Measurements from ENCODE around the gene UBAP2. TPM values are rescaled to one million over a fixed set of nuclear protein-coding genes. Genes with fewer than 3 reads are reported as not detected.
A peak's percentile ranks its signal among the peaks of the same experiment; 100 is the strongest.
"Not testable (repeated sequence)": the region's sequence is repeated elsewhere in the genome, so short reads cannot be mapped to it uniquely, and the experiment has no call there.

The UBAP2 gene
- total RNA-seq, 1 donor, result 33.7 TPM

DNA sequence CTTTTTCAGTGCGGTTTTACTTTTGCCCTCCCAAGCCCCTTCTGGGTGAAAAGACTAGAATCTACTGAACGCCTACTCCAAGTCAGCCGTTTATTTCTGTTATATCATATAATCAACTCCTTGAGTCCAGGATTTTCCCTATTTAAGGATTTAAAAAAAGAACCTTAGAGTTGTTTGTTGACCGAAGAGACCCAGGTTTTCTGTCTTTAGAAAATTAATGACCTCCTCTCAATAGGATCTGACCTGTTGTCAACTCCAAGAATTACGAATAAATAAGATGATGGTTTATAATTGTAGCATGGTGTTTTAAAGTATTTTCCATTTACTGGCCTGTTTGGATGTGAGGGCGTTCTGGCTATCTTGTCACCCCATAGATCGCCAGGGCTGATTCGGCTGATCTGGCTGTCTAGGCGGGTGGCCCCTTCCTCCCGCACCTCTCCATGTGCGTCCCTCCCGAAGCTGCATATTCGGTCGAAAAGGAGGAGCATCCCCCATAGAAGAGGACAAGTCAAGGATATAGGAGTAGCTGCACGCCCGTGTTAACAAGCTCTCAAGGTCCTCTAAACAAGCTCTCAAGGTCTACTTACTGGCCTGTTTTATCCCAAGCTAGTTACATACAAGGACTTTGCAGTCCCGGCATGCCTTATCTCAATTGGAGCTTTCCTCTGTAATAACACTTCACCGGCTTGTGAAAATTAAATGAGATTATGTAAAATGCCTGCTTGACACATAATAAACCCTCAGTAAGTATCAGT, 1.1 kb upstream of the UBAP2 start:
- peak in 1 of 3 donors; percentile 0 for DNase-seq (ENCODE audit: low read depth in 2 of 3, low spot score in 2 of 3)

DNA sequence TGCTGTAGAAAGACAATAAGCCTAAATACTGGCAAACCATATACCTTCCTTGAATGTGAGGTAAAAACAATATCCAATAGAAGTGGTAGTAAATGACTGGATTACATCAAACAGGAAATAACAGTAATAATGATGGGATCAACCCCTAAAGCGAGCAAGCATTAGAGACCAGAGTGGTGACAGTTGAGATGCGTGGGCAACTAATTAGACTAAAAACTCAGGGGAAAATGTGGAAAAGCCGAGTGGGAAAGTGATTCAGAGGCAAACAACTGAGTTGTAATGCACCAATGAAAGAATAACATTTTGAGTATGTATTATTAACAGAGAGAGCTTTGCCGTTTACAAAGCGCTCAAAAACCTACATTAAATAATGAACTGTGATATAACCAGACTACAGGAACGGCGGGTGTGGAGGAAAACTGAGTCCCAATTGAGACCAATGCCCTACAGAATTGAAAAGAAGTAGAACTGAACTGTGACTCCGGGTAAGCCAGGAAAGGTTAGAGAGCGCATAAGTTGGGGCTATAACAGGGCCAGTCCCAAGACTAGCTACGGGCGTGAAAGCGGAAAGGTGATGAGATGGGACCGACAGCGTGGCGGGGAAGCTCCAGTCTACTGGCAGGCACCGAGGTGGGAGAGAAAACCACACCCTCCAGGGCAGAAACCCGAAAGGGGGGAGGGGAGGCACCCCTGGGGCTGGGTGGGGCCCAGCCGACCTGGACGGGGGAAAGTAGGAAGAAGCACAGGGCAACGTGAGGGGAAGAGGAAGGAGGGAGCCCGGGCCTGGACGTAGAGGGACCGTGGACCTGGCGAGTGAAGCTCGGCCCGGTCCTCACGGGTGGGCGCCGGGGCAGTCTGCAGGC, 592 bp downstream of the UBAP2 start:
- DNase-seq (ENCODE audit: low read depth in 2 of 3, low spot score in 2 of 3), result peak in 2 of 3 donors; percentile 4 to 50

DNA sequence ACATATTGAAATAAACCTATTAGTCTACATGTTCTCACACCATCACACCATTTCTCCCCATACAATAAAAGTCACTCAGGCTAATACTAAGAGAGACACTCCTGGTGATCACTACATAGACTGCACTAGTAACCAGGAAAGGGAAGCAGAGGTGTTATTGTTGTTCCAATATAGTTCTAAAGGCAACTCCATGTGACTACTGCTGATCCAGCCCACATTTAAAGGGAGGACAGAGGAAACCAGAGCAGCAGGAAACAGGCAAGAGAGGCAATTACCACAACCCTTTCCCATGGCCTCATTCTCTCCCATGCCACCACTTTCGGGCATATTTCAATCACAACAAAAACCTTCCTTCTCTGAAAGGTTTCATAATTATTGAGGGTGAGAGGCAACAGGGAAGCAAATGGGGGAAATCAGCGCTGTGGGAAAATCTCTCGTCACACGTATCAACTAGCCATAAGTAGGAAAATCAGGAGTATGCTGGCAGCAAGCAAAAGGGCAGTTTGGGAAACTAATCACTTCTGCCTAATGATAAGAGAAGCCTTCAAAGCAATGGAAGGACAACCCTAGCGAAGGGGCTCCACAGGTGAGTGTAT, 1.8 kb downstream of the UBAP2 start:
- peak in 2 of 3 donors; percentile 18 to 30 for DNase-seq (ENCODE audit: low read depth in 2 of 3, low spot score in 2 of 3)

DNA sequence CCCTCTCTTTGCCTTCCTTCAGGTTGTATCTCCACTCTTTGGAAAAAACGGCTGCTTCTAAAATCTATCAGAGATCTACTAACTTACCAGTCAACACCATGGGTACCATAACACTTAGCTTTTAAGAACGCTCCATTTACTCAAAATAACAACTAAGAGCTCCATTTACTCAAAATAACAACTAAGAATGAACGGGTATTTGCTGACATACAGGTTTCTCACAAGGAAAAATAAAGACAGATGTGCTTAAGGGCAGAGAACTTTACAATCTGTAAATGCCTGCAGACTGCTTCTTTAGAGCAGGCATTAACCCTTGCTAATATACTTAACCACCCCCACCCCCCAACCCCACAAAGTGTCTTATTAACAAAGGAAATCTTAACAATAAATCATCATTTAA, 2.8 kb downstream of the UBAP2 start:
- DNase-seq (ENCODE audit: low read depth in 2 of 3, low spot score in 2 of 3), result no peak

DNA sequence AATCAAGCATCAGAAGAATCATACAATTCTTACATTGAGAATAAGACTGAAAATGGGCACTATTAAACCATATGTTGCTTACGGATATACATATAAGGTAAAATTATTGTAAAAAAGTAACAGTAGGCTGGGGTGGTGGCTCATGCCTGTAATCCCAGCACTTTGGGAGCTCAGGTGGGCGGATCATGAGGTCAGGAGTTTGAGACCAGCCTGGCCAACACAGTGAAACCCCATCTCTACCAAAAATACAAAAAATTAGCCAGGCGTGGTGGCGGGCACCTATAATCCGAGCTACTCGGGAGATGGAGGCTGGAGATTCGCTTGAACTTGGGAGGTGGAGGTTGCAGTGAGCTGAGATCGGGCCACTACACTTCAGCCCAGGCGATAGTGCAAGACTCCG, 6.6 kb downstream of the UBAP2 start:
- not testable (repeated sequence) for DNase-seq (ENCODE audit: low read depth in 2 of 3, low spot score in 2 of 3)

DNA sequence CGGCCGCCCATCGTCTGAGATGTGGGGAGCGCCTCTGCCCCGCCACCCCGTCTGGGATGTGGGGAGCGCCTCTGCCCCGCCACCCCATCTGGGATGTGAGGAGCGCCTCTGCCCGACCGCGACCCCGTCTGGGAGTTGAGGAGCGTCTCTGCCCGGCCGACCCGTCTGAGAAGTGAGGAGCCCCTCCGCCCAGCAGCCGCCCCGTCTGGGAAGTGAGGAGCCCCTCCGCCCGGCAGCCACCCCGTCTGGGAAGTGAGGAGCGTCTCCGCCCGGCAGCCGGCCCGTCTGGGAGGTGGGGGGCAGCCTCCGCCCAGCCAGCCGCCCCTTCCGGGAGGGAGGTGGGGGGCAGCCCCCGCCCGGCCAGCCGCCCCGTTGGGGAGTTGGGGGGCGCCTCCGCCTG, 9.8 kb downstream of the UBAP2 start:
- not testable (repeated sequence) for DNase-seq (ENCODE audit: low read depth in 2 of 3, low spot score in 2 of 3)

DNA sequence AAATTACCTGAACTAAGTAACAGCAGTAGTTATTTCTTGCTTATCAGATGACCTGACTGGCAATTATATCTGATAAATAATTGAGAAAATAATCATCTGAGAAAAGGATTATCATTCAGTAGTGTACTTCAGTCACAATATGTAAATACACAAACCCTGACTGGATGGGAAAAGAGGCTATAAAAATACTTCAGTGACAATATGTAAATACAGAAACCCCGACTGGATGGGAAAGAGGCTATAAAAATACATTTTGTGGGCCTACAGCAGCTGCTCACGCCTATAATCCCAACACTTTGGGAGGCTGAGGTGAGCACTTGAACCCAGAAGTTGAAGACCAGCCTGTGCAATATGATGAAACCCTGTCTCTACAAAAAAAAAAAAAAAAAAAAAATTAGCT, 11.1 kb downstream of the UBAP2 start:
- DNase-seq (ENCODE audit: low read depth in 2 of 3, low spot score in 2 of 3), result no peak

DNA sequence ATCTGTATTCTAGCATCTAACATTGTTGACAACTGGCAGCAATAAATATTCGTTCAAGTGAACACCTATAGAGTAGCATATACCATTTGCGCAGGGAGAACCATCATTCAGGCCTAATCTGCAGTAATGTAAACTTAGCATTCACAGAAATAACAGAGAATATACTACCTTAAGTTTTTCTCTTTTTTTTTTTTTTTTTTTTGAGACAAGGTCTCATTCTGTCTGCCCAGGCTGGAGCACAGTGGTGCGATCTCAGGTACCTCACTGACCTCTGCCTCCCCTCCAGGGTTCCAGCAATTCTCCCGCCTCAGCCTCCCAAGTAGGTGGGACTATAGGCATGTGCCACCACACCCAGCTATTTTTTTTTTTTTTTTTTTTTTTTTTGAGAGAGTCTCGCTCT, 12.1 kb downstream of the UBAP2 start:
- DNase-seq (ENCODE audit: low read depth in 2 of 3, low spot score in 2 of 3), result no peak

DNA sequence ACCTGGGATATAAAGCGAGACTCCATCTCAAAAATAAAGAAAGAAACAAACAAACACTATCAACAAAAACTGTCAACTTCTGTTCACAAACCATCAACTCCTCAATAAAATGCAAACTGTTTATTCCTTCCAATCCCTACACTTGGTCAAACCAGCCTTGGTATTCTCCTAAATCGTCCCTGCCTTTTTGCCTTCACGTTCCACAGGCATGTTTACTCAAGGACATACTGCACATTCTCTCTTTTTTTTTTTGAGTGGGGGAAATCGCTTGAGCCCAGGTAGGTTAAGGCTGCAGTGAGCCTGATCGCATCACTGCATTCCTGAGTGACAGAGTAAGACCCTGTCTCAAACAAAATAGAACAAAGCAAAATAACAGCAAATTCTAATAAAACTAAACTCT, 13.0 kb downstream of the UBAP2 start:
- DNase-seq (ENCODE audit: low read depth in 2 of 3, low spot score in 2 of 3), result no peak

DNA sequence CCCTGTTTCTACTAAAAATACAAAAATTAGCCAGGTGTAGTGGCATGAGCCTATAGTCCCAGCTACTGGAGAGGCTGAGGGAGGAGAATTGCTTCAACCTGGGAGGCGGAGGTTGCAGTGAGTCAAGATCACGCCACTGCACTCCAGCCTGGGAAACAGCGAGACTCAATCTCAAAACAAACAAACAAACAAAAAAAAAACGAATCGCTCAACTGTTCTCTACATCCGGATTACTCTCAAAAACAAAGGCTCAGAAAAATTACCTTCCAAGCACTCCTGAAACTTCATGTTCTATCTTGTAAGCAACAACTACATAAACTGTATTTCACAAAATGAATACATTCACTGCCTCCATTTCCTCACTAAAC, 14.0 kb downstream of the UBAP2 start:
- DNase-seq (ENCODE audit: low read depth in 2 of 3, low spot score in 2 of 3), result no peak

DNA sequence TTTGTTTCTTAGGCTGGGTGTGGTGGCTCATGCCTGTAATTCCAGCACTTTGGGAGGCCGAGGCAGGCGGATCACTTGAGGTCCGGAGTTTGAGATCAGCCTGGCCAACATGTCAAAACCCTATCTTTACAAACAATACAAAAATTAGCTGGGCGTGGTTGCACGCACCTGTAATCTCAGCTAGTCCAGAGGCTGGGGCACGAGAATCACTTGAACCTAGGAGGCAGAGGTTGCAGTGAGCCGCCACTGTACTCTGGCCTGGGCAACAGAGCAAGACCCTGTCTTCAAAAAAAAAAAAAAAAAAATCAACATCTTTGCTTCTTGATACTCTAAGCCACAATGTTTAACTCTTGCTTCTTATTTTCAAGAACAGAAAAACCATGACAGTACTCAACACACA, 16.1 kb downstream of the UBAP2 start:
- no peak for DNase-seq (ENCODE audit: low read depth in 2 of 3, low spot score in 2 of 3)

DNA sequence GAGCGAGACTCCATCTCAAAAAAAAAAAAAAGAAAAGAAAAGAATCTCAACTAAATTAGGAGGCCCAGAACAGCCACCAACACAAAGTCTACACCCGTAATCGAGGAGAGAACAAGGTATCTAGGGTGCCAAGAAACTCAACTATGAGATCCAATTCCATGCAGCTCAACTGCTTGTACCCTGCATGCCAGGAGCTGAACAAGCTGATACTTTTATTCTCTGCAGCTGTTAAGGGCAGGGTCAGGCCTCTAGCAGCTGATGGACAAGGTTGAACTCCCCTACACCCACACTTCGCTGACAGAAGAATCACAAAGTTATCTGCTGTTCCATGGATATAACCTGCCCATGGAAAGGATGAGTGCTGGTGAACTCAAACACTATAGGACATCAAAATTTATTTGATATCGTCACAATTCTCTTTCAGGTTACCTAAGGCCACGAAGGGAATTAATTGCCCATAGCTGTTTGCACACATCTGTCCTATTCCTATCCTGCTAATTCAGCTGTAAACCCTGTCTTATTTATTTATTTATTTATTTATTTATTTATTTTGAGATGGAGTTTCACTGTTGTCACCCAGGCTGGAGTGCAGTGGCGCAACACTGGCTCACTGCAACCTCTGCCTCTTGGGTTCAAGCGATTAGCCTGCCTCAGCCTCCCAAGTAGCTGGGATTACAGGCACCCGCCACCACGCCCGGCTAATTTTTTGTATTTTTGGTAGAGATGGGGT, 20.7 kb downstream of the UBAP2 start:
- DNase-seq (ENCODE audit: low read depth in 2 of 3, low spot score in 2 of 3), result no peak

DNA sequence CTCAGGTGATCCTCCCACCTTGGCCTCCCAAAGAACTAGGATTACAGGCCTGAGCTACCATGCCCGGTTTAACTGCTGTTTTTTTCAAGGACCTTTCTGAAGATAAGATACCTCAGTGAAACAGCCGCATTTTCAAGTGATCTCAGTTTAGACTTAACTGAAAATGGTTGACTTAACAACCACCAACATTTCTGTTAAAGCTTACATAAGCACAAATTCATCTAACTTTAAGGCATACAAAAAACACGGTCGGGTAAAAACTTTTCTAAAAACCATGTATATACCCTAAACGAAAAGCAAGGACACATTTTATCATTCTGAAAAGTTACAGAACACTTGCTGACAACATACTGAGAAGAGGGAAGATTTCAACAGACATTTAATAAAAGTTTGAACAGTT, 22.9 kb downstream of the UBAP2 start:
- DNase-seq (ENCODE audit: low read depth in 2 of 3, low spot score in 2 of 3), result no peak

DNA sequence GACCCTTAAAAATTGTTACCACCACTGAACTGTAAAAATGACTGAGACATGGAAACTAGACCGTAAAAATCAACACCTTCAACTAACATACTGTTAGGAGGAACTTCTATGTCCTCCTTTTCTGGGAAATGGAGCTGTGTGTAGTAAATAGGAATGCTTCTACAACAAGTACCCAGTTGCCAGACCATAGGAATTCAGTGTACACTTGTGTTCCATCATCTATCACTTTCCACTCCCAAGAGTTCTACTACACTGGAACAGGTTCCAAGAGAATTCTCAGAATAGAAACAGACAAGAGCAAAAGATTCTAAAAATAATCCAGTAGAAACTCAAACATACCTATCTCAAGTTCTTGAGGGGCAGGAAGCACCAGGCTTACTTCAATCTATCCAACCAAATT, 23.6 kb downstream of the UBAP2 start:
- no peak for DNase-seq (ENCODE audit: low read depth in 2 of 3, low spot score in 2 of 3)

DNA sequence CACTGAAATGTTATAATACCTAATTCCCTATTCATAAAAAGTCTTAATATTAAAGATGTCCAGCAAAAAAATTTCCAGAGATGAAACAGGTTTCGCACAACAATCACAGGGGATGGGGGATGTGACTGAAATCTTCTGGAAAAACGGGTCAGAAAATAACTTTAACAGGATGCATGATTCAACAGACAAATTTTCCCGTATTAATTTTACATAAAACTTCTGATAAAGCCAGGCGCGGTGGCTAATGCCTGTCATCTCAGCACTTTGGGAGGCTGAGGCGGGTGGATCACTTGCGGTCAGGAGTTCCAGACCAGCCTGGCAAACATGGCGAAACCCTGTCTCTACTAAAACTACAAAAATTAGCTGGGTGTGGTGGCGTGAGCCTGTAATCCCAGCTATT, 24.2 kb downstream of the UBAP2 start:
- not testable (repeated sequence) for DNase-seq (ENCODE audit: low read depth in 2 of 3, low spot score in 2 of 3)

DNA sequence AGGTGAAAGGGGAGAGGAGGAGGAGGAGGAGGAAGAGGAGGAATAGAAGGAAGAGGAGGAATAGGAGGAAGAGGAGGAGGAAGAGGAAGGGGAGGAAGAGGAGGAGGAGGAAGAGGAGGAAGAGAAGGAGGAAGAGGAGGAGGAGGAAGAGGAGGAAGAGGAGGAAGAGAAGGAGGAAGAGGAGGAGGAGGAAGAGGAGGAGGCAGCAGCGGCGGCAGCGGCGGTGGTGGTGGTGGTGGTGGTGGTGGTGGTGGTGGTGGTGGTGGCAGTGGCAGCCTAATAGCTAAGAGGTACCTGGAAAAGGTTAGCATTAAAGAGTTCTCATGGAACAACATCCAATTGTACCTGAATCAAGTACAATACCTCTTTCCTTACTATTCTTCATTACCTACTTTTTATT, 32.5 kb downstream of the UBAP2 start:
- no peak for DNase-seq (ENCODE audit: low read depth in 2 of 3, low spot score in 2 of 3)

DNA sequence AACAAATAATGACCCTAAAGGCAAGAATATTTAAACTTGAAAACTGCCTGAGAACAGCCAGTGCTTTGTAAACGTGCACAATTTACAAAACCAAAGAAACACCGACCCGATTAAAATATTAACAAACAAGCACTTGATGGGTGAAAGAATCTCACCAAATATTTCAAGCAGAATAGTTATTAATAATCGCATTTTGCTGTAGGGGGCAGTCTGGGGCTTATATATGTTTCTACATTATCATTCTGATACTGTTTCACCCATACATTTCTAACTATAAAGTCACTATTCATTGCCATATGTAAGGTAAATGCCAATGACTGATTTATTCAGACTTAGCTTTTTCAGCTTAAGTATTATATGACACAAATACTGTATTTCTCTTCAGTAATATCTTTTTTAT, 37.7 kb downstream of the UBAP2 start:
- DNase-seq (ENCODE audit: low read depth in 2 of 3, low spot score in 2 of 3), result peak in 2 of 3 donors; percentile 23 to 49

DNA sequence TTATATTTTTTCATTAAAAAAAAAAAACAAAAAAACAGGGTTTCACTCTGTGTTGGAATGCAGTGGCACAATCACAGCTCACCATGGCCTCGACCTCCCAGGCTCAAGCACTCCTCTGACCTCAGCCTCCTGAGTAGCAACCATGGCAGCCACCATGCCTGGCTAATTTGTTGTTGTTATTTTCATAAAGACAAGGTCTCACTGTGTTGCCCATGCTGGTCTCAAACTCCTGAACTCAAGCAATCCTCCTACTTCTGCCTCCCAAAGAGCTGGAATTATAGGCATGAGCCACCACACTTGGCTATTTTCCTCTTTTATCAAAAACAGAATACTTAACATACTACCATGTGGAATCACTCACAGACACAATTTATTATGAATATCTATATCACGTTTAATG, 46.7 kb downstream of the UBAP2 start:
- no peak for DNase-seq (ENCODE audit: low read depth in 2 of 3, low spot score in 2 of 3)

DNA sequence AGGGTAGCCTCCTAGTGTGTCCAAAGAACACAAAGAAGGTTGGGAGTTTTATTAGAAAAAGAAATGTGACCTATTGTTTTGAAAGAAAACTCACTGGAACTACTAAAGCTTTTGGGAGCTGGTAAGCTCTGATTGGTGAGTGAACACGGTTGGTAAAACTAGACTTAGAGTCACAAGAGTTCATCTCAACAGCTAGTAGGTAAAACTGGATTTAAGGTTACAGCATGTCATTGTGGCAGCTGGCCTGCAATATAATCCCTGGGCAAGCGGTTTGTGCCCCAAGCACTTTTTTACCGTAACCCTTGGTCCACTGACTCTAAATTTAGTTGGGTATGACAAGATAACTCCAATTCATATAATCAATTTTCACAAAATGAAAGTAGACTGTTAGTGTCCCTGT, 47.4 kb downstream of the UBAP2 start:
- DNase-seq (ENCODE audit: low read depth in 2 of 3, low spot score in 2 of 3), result no peak

DNA sequence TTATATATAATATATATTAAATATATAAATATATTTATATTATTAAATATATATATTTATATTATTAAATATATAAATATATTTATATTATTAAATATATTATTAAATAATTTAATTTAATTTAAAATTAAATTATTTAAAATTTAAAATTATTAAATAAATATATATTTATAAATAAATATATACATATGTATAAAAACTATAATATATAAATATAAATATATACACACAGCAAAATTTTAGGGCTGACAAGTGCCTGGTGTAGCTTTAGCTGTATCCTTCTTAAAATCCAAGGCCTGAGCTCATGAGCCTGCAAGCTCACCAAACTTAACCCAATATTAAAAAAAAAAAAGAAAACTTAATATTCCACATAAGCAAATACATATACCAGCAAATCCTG, 53.2 kb downstream of the UBAP2 start:
- DNase-seq (ENCODE audit: low read depth in 2 of 3, low spot score in 2 of 3), result no peak

DNA sequence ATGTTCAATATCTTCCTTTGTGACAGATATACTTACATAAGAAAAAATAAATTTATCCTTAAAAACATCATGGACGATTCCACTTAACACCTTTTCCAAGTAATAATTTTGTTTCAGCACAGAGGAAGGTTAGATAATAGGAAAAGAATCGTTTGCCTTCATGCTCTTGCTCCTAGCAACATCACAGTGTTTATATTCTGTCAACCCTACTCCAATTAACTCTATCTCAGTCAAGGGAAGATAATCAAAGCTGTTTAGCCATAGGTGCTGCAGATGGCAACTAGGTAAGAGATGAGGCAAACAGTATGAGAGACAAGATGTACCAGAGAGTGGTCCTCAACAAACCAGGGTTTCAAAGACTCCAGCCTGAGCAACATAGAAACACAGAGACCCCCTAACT, 55.6 kb downstream of the UBAP2 start:
- DNase-seq (ENCODE audit: low read depth in 2 of 3, low spot score in 2 of 3), result no peak
